HepG2 (cell line): ENCODE data around the gene CD84. TPM values are rescaled to one million over a fixed set of nuclear protein-coding genes. Genes with fewer than 3 reads are reported as not detected.

Experiments used
- ATAC-seq: fragments of 200-7000 bp; cut with Tn5 transposase; 3 replicates; pipeline ENCODE4 v1.9.1; 2020; ENCODE audit warnings: mild to moderate bottlenecking, moderate library complexity
- BruUV-seq: library from RNA; stranded (reverse); fragments of 400-500 nt; replicated peaks from 2 replicates; lab custom pipeline; 2021; lab: Mats Ljungman, UMichigan
- CTCF ChIA-PET: fragments of 300-600 bp; formaldehyde crosslinking; extraction: SDS; loops from one replicate; lab custom pipeline; 2021; ENCODE audit warnings: low total read pairs, inconsistent platforms, low intra/inter-chr PET ratio; lab: Yijun Ruan, JAX
- POLR2A ChIA-PET: fragments of 350-600 bp; sonication (Branson Sonifier 250); formaldehyde crosslinking; loops from one replicate; lab custom pipeline; 2020; ENCODE audit warnings: antibody characterized with exemption, inconsistent platforms; lab: Yijun Ruan, JAX
- DNase-seq: peaks from one replicate; pipeline ENCODE4 v3.0.0-alpha.2; 2015; ENCODE audit warnings: low spot score
- FAIRE-seq: peaks from 3 replicates; lab custom pipeline; 2011; peaks lifted over from hg19 to GRCh38; lab: Jason Lieb, UNC
- H2AFZ ChIP-seq: one replicate; pipeline ENCODE4 v1.6.1; 2011; ENCODE audit warnings: low read length, inconsistent platforms
- H3K27ac ChIP-seq: fragments of 300-600 bp; 3 replicates; pipeline ENCODE4 v1.8.0; 2011; ENCODE audit warnings: mixed run types, mild to moderate bottlenecking, mixed read lengths, low read length, inconsistent platforms; ENCODE audit not compliant: insufficient read depth; ENCODE audit errors: extremely low read length
- H3K27me3 ChIP-seq, 2 experiments: fragments of 200-600 bp in 1 of 2; 2 replicates in 1 of 2; 3 replicates in 1 of 2; pipeline versions ENCODE4 v1.6.0 to v1.8.0; 2011; ENCODE audit warnings: low read length in 2 of 2, mild to moderate bottlenecking in 2 of 2, moderate library complexity in 2 of 2, inconsistent platforms in 1 of 2; ENCODE audit not compliant: insufficient read depth in 2 of 2, control insufficient read depth in 1 of 2
- H3K36me3 ChIP-seq, 2 experiments: fragments of 200-600 bp in 1 of 2; replicated peaks in 1 of 2; 2 replicates in 1 of 2; 3 replicates in 1 of 2; pipeline versions ENCODE4 v1.5.1 to v1.8.0; 2011; ENCODE audit warnings: low read length in 2 of 2, inconsistent platforms in 1 of 2; ENCODE audit not compliant: insufficient read depth in 2 of 2, control insufficient read depth in 1 of 2
- H3K4me1 ChIP-seq: 2 replicates; pipeline ENCODE4 v1.5.1; 2012; ENCODE audit warnings: low read length, inconsistent platforms; ENCODE audit not compliant: insufficient read depth
- H3K4me2 ChIP-seq: 2 replicates; pipeline ENCODE4 v1.6.0; 2011; ENCODE audit warnings: low read depth, low read length, inconsistent platforms
- H3K4me3 ChIP-seq, 3 experiments: fragments of 200-600 bp in 1 of 3; sonication (generic), shearing (Covaris generic) in 1 of 3; replicated peaks in 1 of 3; 2 replicates each; pipeline ENCODE4 v1.5.1; 2011 to 2016; ENCODE audit warnings: low read length in 3 of 3, inconsistent platforms in 2 of 3, low read depth in 2 of 3, mild to moderate bottlenecking in 2 of 3, control low read depth in 1 of 3, mixed read lengths in 1 of 3; ENCODE audit not compliant: insufficient read depth in 1 of 3
- H3K79me2 ChIP-seq: one replicate; pipeline ENCODE4 v1.6.1; 2011; ENCODE audit warnings: low read length, inconsistent platforms; ENCODE audit not compliant: insufficient read depth
- H3K9ac ChIP-seq: 2 replicates; pipeline ENCODE4 v1.6.0; 2011; ENCODE audit warnings: mild to moderate bottlenecking, low read depth, low read length, inconsistent platforms; ENCODE audit not compliant: insufficient read depth
- H3K9me3 ChIP-seq: 2 replicates; pipeline ENCODE4 v1.5.1; 2012; ENCODE audit warnings: mild to moderate bottlenecking, low read length
- H4K20me1 ChIP-seq: 2 replicates; pipeline ENCODE4 v1.6.0; 2011; ENCODE audit warnings: inconsistent platforms, mild to moderate bottlenecking, low read length, moderate library complexity; ENCODE audit not compliant: insufficient read depth
- GABPB1 ChIP-seq: IDR thresholded peaks from 2 replicates; pipeline ENCODE4 v1.6.1; 2016; ENCODE audit warnings: mild to moderate bottlenecking, missing genetic modification reagents, moderate library complexity, missing compliant biosample characterization
- HCFC1 ChIP-seq: fragments of 150-350 bp; IDR thresholded peaks from 2 replicates; pipeline ENCODE4 v1.6.1; 2014; ENCODE audit warnings: low read depth, low read length
- HOXA5 ChIP-seq: sonication (generic); formaldehyde crosslinking; IDR thresholded peaks from 2 replicates; pipeline ENCODE4 v1.4.0; 2020; ENCODE audit warnings: missing genetic modification reagents
- KDM1A ChIP-seq: IDR thresholded peaks from 2 replicates; pipeline ENCODE4 v1.6.1; 2016; ENCODE audit warnings: missing compliant biosample characterization
- TBX2 ChIP-seq: sonication (generic); formaldehyde crosslinking; IDR thresholded peaks from 2 replicates; pipeline ENCODE4 v1.5.0; 2020; ENCODE audit warnings: missing genetic modification reagents, mild to moderate bottlenecking, borderline replicate concordance
- ZNF317 ChIP-seq: sonication (generic); formaldehyde crosslinking; IDR thresholded peaks from 2 replicates; pipeline ENCODE4 v1.5.0; 2020; ENCODE audit warnings: mild to moderate bottlenecking, missing genetic modification reagents
- ZNF432 ChIP-seq: sonication (generic); formaldehyde crosslinking; IDR thresholded peaks from 2 replicates; pipeline ENCODE4 v1.5.0; 2020; ENCODE audit warnings: missing genetic modification reagents, mild to moderate bottlenecking, borderline replicate concordance
- ZUFSP ChIP-seq: sonication (generic); formaldehyde crosslinking; IDR thresholded peaks from 2 replicates; pipeline ENCODE4 v1.9.0; 2021; ENCODE audit warnings: missing genetic modification reagents, mild to moderate bottlenecking, borderline replicate concordance
- WGBS: methylation state at CpG from one replicate; pipeline ENCODE4 v1.1.6; 2017; ENCODE audit warnings: low lambda C conversion rate; 5-methylcytosine and 5-hydroxymethylcytosine counted together
- in situ Hi-C: cut with HindIII; loops from 2 replicates; pipeline ENCODE4 v1.10.0; 2017; ENCODE audit warnings: low pct_unique_long_range_greater_than_20kb; ENCODE audit not compliant: extremely low pct_ligation_motif_present
- intact Hi-C: fragments of 100-400 bp; cut with micrococcal nuclease; formaldehyde crosslinking; loops from one replicate; pipeline ENCODE4 v1.10.0; 2022; ENCODE audit not compliant: unreplicated experiment
- polyA plus RNA-seq, 8 experiments: library from polyadenylated mRNA; depleted of rRNA in 3 of 8; stranded (reverse) in 7 of 8; unstranded in 1 of 8; fragments of >200 nt; fragmentation: Illumina TruSeq in 4 of 8; extraction: Trizol in 4 of 8; gene quantifications; 2 replicates each; pipeline versions ENCODE4 v1.2.1 to v1.2.3, GENCODE V29; 2011 to 2016; ENCODE audit warnings: low read depth in 4 of 8, missing spikeins in 1 of 8, mixed read lengths in 1 of 8; ENCODE audit not compliant: insufficient read depth in 1 of 8
- total RNA-seq, 5 experiments: library from RNA; depleted of rRNA; stranded (reverse); fragments of >200 nt; fragmentation: Illumina TruSeq; extraction: Trizol; gene quantifications; 2 replicates each; pipeline ENCODE4 v1.2.3, GENCODE V29; 2016; ENCODE audit warnings: low read depth in 1 of 5
- TF ChIP-seq, protein P1 (sequence below): sonication (generic); formaldehyde crosslinking; IDR thresholded peaks from 2 replicates; pipeline ENCODE4 v1.8.0; 2022; ENCODE audit warnings: mild to moderate bottlenecking, missing genetic modification reagents, borderline replicate concordance
- TF ChIP-seq, protein P2 (sequence below), 2 experiments: fragments of 450-650 bp in 1 of 2; sonication (generic) in 1 of 2; formaldehyde crosslinking in 1 of 2; IDR thresholded peaks; 2 replicates each; pipeline versions ENCODE4 v1.6.1 to v1.8.0; 2016 to 2022; ENCODE audit warnings: antibody characterized with exemption in 1 of 2, mild to moderate bottlenecking in 1 of 2, missing genetic modification reagents in 1 of 2

The CD84 gene
- total and polyA plus RNA-seq, 2 of the 13 experiments (the other 11 are each of a cell fraction or from before 2014, with no cell fraction given): not detected

- BruUV-seq: no TSS peak
- no peak for ATAC-seq
- ChIA-PET CTCF (no interaction called here), POLR2A (no interaction called here)
- H3K27ac ChIP-seq: no peak overlapping the region
- H3K36me3 ChIP-seq: no peaks in the 10 kb centered on the region
- no peak overlapping the region for H3K4me3 ChIP-seq
- in situ Hi-C loops: no loop called here
- H4K20me1 ChIP-seq: no peaks in the 10 kb centered on the region
- no peak overlapping the region for H2AFZ ChIP-seq
- H3K27me3 ChIP-seq: no peaks in the 10 kb centered on the region
- FAIRE-seq: no peak
- no peaks in the 10 kb centered on the region for H3K79me2 ChIP-seq
- peaks cover 13% of the 10 kb centered on the region; the same call in 1 of the 2 replicates for H3K4me1 ChIP-seq
- no CpG with 5 or more reads among the region's 1 CpG for WGBS
- intact Hi-C loops: no loop called here
- DNase-seq: no peak
- H3K9me3 ChIP-seq: no peaks in the 10 kb centered on the region
- no peak overlapping the region for H3K9ac ChIP-seq
- no peak overlapping the region for H3K4me2 ChIP-seq
- TF ChIP-seq HOXA5: no peak
- TF ChIP-seq HCFC1: no peak
- TF ChIP-seq, protein P1, sequence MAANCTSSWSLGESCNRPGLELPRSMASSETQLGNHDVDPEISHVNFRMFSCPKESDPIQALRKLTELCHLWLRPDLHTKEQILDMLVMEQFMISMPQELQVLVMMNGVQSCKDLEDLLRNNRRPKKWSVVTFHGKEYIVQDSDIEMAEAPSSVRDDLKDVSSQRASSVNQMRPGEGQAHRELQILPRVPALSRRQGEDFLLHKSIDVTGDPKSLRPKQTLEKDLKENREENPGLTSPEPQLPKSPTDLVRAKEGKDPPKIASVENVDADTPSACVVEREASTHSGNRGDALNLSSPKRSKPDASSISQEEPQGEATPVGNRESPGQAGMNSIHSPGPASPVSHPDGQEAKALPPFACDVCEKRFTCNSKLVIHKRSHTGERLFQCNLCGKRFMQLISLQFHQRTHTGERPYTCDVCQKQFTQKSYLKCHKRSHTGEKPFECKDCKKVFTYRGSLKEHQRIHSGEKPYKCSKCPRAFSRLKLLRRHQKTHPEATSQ: no peak
- TF ChIP-seq ZNF317: no peak
- no peak for TF ChIP-seq ZNF432 (CRISPR knock-in tag)
- TF ChIP-seq KDM1A: no peak
- TF ChIP-seq TBX2 (CRISPR knock-in tag): no peak
- TF ChIP-seq, protein P2, sequence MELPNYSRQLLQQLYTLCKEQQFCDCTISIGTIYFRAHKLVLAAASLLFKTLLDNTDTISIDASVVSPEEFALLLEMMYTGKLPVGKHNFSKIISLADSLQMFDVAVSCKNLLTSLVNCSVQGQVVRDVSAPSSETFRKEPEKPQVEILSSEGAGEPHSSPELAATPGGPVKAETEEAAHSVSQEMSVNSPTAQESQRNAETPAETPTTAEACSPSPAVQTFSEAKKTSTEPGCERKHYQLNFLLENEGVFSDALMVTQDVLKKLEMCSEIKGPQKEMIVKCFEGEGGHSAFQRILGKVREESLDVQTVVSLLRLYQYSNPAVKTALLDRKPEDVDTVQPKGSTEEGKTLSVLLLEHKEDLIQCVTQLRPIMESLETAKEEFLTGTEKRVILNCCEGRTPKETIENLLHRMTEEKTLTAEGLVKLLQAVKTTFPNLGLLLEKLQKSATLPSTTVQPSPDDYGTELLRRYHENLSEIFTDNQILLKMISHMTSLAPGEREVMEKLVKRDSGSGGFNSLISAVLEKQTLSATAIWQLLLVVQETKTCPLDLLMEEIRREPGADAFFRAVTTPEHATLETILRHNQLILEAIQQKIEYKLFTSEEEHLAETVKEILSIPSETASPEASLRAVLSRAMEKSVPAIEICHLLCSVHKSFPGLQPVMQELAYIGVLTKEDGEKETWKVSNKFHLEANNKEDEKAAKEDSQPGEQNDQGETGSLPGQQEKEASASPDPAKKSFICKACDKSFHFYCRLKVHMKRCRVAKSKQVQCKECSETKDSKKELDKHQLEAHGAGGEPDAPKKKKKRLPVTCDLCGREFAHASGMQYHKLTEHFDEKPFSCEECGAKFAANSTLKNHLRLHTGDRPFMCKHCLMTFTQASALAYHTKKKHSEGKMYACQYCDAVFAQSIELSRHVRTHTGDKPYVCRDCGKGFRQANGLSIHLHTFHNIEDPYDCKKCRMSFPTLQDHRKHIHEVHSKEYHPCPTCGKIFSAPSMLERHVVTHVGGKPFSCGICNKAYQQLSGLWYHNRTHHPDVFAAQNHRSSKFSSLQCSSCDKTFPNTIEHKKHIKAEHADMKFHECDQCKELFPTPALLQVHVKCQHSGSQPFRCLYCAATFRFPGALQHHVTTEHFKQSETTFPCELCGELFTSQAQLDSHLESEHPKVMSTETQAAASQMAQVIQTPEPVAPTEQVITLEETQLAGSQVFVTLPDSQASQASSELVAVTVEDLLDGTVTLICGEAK (IDR thresholded peaks at IDR 0.05): no peak
- TF ChIP-seq, protein P2 (CRISPR knock-in tag; IDR thresholded peaks at IDR 0.05): no peak
- TF ChIP-seq GABPB1 (CRISPR knock-in tag): no peak
- no peak for TF ChIP-seq ZUFSP
Observed at GRCh38 chr1:160580221-160580812, 1.0 kb upstream of the CD84 start.
